ENCODE results near the gene DNASE1L3.
"Not testable (repeated sequence)": the region's sequence is repeated elsewhere in the genome, so short reads cannot be mapped to it uniquely, and the experiment has no call there.

DNASE1L3 gene

GRCh38 chr3:58210761-58211460, at the start of gene DNASE1L3:
Gene DNASE1L3, minus strand, starts transcription at chr3:58210972. Its CDS starts 66 bp downstream, at chr3:58210906.
- DNase-seq (ENCODE audit: low spot score) = no peak

DNA sequence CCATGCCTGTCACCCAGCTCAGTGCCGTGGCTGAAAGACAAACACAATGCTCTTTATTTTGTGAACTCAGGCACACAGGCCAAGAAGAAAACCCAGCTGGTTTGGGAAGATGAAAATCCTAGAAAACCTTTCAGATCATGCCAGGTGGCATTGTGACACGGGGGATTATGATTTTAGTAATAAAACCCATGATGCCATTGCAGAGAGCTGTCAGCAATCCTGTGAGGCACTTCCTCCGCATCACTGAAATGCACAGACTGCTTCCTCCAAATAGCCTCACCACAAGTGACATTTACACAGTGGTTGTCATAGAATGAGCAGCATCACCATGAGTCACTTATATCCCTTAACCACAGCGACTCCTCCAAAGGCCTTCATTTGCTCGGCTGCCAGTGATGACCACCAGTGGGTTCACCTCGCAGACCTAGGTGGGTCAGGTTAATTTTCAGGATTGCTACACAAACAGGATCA, 49.5 kb upstream of the DNASE1L3 start:
- no peak for DNase-seq (ENCODE audit: low spot score)

DNA sequence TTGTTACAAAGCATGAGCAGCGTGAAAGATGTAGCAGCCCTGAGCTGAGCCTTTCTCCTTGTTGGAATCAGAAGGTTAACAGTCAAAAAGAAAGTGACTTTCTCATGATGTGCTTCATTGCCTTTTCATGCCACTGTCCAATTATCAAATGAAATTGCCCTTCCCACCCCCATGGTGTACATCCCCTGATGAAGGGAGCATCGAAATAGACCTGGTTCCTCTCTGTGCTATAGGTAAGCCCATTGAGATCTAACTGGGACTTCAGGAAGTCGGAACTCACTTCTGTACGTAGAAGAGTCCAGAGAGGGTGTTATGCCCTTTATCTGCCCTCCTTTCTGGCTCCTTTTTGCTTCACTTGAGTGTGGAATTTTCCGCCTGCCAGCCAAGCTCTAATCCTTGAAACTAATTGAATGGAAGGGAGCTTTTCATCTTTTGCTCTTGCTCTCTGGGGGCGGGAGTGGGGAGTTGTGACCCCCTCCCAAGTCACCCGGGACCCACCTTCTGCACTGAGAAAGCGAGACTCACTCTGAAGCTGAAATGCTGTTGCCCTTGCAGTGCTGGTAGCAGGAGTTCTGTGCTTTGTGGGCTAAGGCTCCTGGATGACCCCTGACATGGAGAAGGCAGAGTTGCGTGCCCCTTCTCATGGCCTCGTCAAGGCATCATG, 47.8 kb upstream of the DNASE1L3 start:
- DNase-seq (ENCODE audit: low spot score) = no peak

- DNase-seq (ENCODE audit: low spot score) = no peak
Measured at GRCh38 chr3:58256511-58256910, 45.7 kb upstream of the DNASE1L3 start.

DNA sequence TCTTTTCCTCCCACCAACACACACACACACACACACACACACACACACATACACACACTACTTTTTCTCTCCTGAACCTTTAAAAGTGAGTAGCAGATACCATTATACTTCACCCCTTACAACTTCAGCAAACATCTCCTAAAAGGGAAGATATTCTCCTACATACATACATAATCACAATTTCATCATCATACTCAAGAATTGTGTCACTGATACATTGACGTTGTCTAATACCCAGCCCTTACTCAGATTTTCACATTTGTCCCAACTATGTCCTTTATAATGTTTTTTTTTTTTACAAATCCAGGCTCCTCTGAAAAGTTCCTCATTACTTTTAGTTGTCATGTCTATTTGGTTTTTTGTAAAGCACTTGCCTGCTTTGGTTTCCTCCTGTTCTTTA, 45.3 kb upstream of the DNASE1L3 start:
- DNase-seq (ENCODE audit: low spot score) = no peak

- DNase-seq (ENCODE audit: low spot score) = no peak
Measured at GRCh38 chr3:58254144-58254543, 43.4 kb upstream of the DNASE1L3 start.

DNA sequence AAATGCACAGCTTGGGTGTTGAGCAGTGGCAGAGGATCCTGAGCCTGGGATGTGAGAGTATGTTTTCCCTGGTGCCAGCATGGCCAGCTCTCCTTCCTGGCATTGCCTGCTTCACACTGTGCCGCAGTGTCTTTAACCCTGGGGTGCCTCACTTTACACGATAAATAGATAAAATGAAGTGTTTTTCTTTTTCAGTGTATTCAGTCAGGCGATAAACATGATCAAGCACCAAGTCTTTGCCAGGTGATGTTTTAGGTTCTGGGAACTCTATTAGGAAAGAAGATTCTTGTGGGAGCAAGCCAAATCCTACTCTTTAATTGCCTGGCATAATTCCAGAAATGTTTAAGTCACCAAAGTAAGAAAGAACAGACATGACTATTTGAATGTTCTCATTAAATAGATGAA, 40.9 kb upstream of the DNASE1L3 start:
- DNase-seq (ENCODE audit: low spot score) = no peak

- DNase-seq (ENCODE audit: low spot score) = no peak
Measured at GRCh38 chr3:58250093-58250707, 39.4 kb upstream of the DNASE1L3 start.

DNA sequence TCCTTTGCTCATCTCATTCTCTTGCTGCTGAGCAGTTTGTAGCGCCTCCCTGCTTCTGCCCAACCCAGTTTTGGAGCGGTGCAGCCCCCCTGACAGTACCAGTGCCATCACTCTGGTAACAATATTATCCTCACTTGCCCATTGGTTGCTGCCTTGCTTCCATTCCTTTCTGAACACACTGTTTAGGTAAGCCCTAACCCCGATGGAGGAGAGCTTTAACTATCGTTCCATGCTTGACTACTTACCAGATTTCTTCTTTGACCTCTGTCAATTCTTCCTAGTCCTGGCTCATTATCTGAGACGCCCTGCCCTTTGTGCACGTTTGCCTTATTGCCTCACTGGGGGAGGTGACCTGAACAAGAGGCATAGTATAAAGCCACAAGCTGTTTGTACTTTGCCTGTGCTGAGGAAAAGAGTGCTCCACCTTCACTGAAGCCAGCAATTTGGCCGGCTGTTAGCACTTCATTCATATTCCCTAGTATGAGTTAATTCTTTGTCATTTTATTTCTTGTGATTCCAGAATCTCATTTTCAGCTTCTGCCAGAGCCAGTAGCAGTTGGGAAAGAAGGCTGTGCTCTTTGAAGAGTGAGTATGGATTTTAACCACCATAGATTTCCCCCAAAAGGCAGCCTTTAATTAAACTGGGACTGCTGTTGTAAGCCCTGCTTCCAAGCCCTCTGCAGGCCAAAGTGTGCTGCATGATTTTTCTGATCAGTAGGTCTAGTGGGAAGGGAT, 38.8 kb upstream of the DNASE1L3 start:
- no peak for DNase-seq (ENCODE audit: low spot score)

- no peak for DNase-seq (ENCODE audit: low spot score)
Measured at GRCh38 chr3:58246148-58247047, 35.6 kb upstream of the DNASE1L3 start.

- no peak for DNase-seq (ENCODE audit: low spot score)
Measured at GRCh38 chr3:58243976-58244585, 33.3 kb upstream of the DNASE1L3 start.

- not testable (repeated sequence) for DNase-seq (ENCODE audit: low spot score)
Measured at GRCh38 chr3:58242860-58243259, 32.1 kb upstream of the DNASE1L3 start.

DNA sequence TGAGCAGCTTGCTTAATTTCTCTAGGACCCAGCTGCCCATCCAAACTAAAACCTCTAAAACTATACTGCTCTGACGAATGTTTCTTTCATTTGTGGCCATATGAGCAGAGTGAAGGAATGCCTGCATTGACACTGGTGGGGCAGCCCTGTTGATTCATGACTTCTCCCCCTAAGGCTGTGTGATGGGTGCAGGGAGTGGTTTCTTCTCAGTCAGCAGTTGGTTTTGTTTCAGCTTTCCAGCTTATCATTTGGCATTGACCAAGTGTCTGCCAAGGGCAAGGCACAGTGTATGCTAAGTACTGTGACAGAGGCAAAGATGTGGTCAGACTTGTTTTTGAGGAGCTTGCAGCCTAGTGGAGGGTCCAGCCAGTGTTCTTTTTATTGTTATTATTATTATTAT, 31.6 kb upstream of the DNASE1L3 start:
- no peak for DNase-seq (ENCODE audit: low spot score)

- DNase-seq (ENCODE audit: low spot score) = no peak
Measured at GRCh38 chr3:58241306-58242044, 30.7 kb upstream of the DNASE1L3 start.

- DNase-seq (ENCODE audit: low spot score) = no peak
Measured at GRCh38 chr3:58238830-58239229, 28.1 kb upstream of the DNASE1L3 start.

GRCh38 chr3:58237941-58238681, 27.3 kb upstream of the DNASE1L3 start:
- no peak for DNase-seq (ENCODE audit: low spot score)

GRCh38 chr3:58237238-58237940, 26.6 kb upstream of the DNASE1L3 start, which contains the start of gene ABHD6:
Gene ABHD6, plus strand, starts transcription at chr3:58237792. Its CDS starts 18,795 bp downstream, at chr3:58256587.
- peak; percentile 69 for DNase-seq (ENCODE audit: low spot score)

- DNase-seq (ENCODE audit: low spot score) = no peak
Measured at GRCh38 chr3:58236527-58237237, 25.9 kb upstream of the DNASE1L3 start.
